NCI-H187 (cell line): Measurements from ENCODE around the gene MAP4K4.
"Not testable (repeated sequence)": the region's sequence is repeated elsewhere in the genome, so short reads cannot be mapped to it uniquely, and the experiment has no call there.

Source experiments
- DNase-seq, 2 experiments: peaks; one replicate each; lab custom pipeline; 2025; lab: John Stamatoyannopoulos, UW

The MAP4K4 gene

DNA sequence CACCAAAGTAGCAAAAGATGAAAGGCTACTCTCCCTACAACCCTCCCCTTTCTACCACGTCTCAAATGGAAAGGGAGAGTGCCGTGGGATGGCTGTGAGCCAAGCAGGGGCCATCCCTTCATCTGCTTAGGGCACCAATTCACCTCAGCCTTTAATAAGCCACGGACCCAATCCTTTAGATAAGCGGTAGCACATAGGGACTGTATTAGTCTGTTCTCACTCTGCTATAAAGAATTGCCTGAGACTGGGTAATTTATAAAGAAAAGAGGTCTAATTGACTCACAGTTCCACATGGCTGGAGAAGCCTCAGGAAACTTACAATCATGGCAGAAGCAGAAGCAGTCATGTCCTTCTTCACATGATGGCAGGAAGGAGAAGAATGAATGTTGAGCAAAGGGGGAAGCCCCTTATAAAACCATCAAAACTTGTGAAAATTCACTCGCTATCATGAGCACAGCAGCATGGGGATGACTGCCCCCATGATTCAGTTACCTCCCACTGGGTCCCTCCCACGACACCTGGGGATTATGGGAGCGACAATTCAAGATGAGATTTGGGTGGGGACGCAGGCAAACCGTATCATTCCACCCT is 208.3 kb downstream of the MAP4K4 start:
- DNase-seq: no peak

DNA sequence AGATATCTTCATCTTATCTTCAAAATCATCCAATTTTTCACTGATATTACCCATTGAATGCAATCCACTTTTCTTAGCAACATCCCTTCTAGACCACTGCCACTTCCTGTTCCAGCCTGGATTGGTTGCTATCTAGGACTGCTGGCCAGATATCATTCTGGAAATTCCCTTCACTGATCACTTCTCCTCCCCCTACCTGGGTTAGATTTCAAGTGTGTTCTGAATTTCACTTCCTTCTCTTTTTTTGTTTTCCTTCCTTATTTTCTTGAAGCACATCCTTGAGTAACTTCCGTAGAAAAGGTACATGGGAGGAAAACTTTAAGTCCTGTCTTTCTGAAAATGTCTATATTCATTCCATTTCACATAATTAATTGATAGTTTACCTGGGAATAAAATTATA is 212.3 kb downstream of the MAP4K4 start:
- no peak for DNase-seq

DNA sequence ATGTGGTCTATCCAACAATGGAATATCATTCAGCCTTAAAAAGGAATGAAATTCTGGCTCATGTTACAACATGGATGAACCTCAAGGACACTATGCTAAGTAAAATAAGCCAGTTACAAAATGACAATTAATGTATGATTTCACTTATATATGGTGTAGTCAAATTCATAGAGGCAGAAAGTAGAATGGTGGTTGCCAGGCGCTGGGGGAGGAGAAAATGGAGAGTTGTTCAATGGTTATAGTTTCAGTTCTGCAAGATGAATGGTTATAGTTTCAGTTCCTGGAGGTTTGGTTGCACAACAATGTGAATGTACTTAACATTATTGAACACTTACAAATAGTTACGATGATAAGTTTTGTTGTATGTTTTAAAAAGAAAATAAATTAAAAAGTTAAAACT is 215.0 kb downstream of the MAP4K4 start:
- no peak for DNase-seq

DNA sequence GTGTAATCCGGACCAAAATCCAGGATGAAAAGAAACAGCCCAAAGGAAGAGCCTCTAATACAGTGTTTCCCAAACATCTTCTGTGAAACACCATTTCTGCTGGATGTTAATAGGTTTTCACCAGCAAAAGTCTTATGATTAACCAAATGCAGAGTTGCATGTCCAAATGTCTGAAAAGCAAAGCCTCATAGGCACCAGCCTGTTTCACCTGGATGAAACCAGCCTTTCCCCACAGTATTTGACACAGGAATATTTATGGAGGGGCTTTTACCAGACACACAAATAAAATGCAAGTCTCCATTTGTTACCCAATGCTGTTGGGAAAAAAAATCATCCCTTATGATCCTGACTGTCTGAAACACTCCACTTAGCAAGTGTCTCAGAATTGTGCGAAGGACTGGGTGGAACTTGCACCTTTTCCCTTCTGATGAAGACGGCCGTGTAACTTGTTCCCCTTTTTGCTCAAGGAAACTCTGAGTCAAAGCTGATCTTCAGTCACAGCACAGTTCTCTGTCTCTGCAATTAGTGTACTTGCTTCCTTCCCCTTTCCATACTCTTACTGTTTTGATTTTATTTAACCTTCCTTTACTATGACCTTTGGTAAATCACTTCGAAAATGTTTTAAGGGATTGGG is 223.9 kb downstream of the MAP4K4 start:
- no peak for DNase-seq

DNA sequence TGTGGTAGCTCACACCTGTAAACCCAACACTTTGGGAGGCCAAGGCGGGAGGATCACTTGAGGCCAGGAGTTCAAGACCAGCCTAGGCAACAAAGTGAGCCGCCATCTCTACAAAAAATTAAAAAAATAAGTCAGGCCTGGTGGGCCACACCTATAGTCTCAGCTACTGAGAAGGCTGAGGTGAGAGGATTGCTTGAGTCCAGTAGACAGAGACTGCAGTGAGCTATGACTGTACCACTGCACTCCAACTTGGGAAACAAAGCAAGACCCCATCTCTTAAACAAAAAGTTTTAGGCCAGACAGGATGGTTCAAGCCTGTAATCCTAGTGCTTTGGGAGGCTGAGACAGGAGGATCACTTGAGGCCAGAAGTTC is 224.4 kb downstream of the MAP4K4 start:
- no peak for DNase-seq

DNA sequence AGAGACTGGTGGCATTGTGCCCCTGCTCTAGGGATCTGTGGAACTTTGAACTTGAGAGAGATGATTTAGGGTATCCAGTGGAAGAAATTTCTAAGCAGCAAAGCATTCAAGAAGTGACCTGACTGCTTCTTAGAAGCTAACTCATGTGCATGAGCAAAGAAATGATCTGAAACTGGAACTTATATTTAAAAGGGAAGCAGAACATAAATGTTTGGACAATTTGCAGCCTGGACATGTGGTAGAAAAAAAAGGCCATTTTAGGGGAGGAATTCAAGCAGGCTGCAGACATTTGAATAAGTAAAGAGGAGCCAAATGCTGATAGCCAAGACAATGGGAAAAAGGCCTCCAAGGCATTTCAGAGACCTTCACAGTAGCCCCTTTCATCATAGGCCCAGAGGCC is 226.8 kb downstream of the MAP4K4 start:
- DNase-seq: not testable (repeated sequence)

DNA sequence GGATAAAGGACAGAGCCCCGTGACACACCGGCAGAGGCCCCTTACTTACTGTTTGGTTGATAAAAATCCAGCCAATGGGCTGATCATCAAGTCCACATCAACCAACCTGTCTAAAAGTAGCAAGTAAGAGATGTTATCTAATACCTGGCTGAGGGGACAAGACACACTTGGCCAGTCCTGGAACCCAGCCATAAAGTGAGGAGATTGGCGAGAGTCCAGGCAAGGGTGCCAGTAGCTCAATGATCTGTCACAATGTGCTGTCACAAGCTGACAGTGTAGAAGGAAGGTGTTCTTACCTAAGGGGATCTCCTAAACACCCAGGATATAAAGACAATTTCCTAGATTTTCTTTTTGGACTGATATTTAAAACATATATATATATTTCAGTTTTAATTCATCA is 232.5 kb downstream of the MAP4K4 start:
- no peak for DNase-seq

DNA sequence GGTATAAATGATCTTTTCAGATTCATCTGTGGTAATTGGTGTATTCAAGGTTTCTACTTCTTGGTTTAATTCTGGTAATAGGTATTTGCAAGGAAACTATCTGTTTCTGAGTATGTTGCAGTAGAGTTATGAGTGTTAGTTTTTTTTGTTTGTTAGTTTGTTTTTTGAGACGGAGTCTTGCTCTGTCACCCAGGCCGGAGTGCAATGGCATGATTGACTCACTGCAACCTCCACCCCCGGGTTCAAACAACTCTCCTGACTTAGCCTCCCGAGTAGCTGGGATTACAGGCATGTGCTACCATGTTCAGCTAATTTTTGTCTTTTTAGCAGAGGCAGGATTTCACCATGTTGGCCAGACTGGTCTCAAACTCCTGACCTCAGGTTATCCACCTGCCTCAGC is 233.3 kb downstream of the MAP4K4 start:
- DNase-seq: no peak

DNA sequence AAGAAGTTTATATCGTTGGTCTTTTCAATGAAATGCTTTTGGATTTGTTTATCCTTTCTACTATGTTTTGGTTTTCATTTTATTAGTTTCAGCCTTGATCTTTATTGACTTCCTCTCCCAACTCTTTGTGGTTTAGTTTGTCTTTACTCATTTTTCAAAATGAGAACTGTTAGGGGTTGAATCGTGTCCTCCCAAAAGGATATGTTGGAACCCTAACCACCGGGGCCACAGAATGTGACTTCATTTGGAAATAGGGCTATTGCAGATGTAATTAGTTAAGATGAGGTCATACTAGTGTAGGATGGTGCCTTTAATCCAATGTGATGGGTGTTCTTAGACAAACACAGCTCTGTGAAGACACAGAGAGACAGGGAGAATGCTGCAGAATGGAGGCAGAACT is 233.9 kb downstream of the MAP4K4 start:
- DNase-seq: no peak

DNA sequence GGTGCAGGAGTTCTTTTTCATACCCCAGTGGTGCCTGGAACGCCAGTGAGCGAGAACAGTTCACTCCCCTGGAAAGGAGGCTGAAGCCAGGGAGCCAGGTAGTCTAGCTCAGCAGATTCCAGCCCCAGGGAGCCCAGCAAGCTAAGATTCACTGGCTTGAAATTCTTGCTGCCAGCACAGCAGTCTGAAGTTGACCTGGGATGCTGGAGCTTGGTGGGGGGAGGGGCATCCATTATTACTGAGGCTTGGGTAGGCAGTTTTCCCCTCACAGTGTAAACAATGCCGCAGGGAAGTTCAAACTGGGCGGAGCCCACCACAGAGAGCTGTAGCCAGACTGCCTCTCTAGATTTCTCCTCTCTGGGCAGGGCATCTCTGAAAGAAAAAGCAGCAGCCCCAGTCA is 238.3 kb downstream of the MAP4K4 start:
- DNase-seq: not testable (repeated sequence)

DNA sequence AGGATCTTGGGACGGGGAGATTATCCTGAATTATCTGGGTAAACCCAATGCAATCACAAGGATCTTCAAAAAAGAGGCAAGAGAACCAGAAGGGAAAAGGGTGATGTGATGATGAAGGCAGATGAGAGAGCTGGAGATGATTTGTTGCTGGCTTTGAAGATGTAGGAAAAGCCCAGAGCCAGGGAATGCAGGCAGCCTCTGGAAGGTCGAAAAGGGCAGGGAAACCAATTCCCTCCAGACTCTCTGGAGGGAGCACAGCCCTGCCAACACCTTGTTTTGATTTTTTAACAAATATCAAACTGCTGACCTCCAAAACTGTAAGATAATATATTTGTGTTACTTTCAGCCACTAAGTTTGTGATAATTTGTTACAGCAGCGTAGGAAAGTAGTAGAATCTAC is 245.3 kb downstream of the MAP4K4 start:
- DNase-seq: no peak
